Subcutaneous adipose tissue (tissue), 4 donors: ENCODE results near the gene PROZ. TPM values are rescaled to one million over a fixed set of nuclear protein-coding genes. Genes with fewer than 3 reads are reported as not detected.

Experiments
- CTCF ChIP-seq: fragments of 450-650 bp; IDR thresholded peaks from one replicate; pipeline ENCODE4 v1.5.1; 2016; ENCODE audit warnings: low read depth, mild to moderate bottlenecking, control low read depth, antibody characterized with exemption, moderate library complexity
- total RNA-seq, 4 donors: library from RNA; depleted of rRNA; stranded (reverse); fragments of >200 nt; gene quantifications; one replicate each; pipeline ENCODE4 v1.1.0, GENCODE V29; 2016

Gene PROZ
- total RNA-seq, 4 donors from 2014 or later = not detected

- TF ChIP-seq CTCF = no peak
Observed at GRCh38 chr13:113141601-113141970, 16.9 kb upstream of the PROZ start.

- no peak for TF ChIP-seq CTCF
Observed at GRCh38 chr13:113142876-113143275, 15.6 kb upstream of the PROZ start.

GRCh38 chr13:113143466-113144254 is 14.8 kb upstream of the PROZ start:
- TF ChIP-seq CTCF = no peak

- TF ChIP-seq CTCF = no peak
Observed at GRCh38 chr13:113144255-113144629, 14.2 kb upstream of the PROZ start.

- no peak for TF ChIP-seq CTCF
Observed at GRCh38 chr13:113145496-113145895, 13.0 kb upstream of the PROZ start.

GRCh38 chr13:113145911-113146598 is 12.4 kb upstream of the PROZ start:
- no peak for TF ChIP-seq CTCF

- no peak for TF ChIP-seq CTCF
Observed at GRCh38 chr13:113146750-113147149, 11.7 kb upstream of the PROZ start.
